HepG2 (cell line): ENCODE measurements around the gene VASH2.

Source experiments
- POLR2A ChIP-seq, 2 experiments: IDR thresholded peaks; 2 replicates each; pipeline ENCODE4 v1.6.1; 2011; ENCODE audit warnings: low read depth in 2 of 2, low read length in 2 of 2, mild to moderate bottlenecking in 1 of 2, moderate library complexity in 1 of 2; ENCODE audit not compliant: insufficient read depth in 1 of 2
- ZNF317 ChIP-seq: sonication (generic); formaldehyde crosslinking; IDR thresholded peaks from 2 replicates; pipeline ENCODE4 v1.5.0; 2020; ENCODE audit warnings: mild to moderate bottlenecking, missing genetic modification reagents
- ZNF879 ChIP-seq: sonication (generic); formaldehyde crosslinking; IDR thresholded peaks from 2 replicates; pipeline ENCODE4 v1.8.1; 2023; ENCODE audit warnings: missing genetic modification reagents

DNA sequence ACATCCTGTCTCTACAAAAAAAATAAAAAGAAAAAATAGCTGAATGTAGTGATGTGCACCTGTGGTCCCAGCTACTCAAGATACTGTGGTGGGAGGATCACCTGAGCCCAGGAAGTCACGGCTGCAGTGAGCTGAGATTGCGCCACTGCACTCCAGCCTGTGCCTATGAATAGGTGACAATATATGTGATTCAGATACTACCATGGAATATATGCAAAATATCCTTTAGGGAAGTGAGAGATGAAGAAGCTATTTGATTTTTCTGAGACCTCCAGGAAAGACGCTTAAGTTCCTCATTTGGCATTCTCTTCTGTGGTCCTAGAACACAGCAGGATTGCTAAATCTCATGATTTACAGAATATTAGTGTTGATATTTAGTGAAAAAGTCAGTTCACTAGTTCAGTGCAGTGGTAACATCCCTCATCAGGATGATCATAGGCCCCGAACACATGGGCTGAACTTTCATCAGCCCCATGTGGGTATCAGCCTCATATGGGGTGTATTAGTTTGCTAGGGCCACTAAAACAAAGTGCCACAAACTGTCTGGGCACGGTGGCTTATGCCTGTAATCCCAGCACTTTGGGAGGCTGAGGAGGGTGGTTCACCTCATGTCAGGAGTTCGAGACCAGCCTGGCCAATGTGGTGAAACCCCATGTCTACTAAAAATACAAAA is 6.0 kb upstream of the VASH2 start:
- TF ChIP-seq POLR2A (IDR thresholded peaks at IDR 0.05; ENCODE audit: insufficient read depth in 1 of 2, low read depth in 2 of 2, low read length in 2 of 2), result no peak
- TF ChIP-seq ZNF879, result no peak
- no peak for TF ChIP-seq ZNF317 (CRISPR knock-in tag)
